HG03439 (cell line): ENCODE data around the gene FOXD4L4.
"Not testable (repeated sequence)": the region's sequence is repeated elsewhere in the genome, so short reads cannot be mapped to it uniquely, and the experiment has no call there.

Source experiments
- ATAC-seq: cut with Tn5 transposase; IDR thresholded peaks from one replicate; pipeline ENCODE4 v1.9.1; 2021; ENCODE audit warnings: mild to moderate bottlenecking, moderate library complexity; ENCODE audit not compliant: unreplicated experiment

The FOXD4L4 gene

DNA sequence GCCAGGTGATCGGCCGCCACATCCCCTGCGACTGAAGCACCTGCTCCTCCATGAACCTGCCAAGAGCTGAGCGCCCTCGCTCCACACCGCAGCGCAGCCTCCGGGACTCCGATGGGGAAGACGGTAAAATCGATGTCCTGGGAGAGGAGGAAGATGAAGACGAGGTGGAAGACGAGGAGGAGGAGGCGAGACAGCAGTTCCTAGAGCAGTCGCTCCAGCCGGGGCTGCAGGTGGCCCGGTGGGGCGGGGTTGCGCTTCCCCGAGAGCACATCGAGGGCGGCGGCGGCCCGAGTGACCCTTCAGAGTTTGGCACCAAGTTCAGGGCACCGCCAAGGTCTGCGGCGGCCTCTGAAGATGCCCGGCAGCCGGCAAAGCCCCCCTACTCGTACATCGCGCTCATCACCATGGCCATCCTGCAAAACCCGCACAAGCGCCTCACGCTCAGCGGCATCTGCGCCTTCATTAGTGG, at the start of gene FOXD4L4:
TSS of gene FOXD4L4 (plus strand) at position 51 of the 469 bp plus-strand sequence. CDS start at position 51, 0 bp downstream.
- ATAC-seq: not testable (repeated sequence)

DNA sequence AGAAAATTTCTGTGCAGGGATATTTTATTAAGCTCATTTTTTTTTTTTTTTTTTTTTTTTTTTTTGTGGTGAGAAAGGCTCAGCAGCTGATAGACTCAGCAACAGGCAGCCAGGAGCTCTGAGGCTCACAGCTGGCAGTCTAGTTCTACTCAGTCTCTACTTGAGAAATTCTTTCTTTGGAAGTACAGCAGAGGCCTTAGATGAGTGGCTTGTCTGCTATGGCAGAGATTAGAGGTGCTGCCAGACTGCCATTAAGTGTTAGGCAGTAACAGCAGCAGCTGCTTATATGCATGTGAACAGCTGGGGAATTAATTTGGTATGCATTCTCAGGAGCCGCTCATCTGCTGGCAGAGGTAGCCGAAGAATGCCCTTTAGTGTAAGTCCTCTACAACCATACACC, 33.4 kb upstream of the FOXD4L4 start:
- ATAC-seq: not testable (repeated sequence)

DNA sequence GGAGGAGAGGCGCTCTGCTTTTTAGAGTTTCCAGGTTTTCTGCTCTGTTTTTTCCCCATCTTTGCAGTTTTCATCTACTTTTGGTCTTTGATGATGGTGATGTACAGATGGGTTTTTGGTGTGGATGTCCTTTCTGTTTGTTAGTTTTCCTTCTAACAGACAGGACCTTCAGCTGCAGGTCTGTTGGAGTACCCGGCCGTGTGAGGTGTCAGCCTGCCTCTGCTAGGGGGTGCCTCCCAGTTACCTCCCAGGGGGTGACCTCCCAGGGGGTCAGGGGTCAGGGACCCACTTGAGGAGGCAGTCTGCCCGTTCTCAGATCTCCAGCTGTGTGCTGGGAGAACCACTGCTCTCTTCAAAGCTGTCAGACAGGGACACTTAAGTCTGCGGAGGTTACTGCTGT, 22.5 kb upstream of the FOXD4L4 start:
- not testable (repeated sequence) for ATAC-seq

DNA sequence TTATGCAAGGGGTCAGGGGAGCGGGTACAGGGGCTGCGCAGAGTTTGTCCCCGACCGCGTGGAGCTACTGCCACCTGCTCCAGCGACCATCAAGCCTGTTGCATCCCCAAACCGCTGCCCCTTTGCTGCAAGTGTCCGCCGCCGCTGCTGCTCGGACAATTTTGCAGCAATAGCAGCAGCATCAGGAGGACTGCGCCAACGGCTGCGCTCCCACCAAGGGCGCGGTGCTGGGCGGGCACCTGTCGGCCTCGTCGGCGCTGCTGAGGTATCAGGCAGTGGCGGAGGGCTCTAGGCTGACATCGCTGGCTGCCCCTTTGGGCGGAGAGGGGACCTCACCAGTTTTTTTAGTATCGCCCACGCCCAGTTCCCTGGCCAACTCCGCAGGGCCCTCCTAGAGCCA, 1.2 kb downstream of the FOXD4L4 start:
- ATAC-seq: not testable (repeated sequence)
